GM12878 (cell line): ENCODE data around the gene KDM8. TPM values are rescaled to one million over a fixed set of nuclear protein-coding genes. Genes with fewer than 3 reads are reported as not detected.

Experiments
- ATAC-seq: fragments of 200-7000 bp; cut with Tn5 transposase; 3 replicates; pipeline ENCODE4 v1.9.1; 2020; ENCODE audit warnings: mild to moderate bottlenecking, moderate library complexity
- BruUV-seq: library from RNA; stranded (reverse); fragments of 400-500 nt; replicated peaks from 2 replicates; lab custom pipeline; 2021; lab: Mats Ljungman, UMichigan
- CTCF ChIA-PET: fragments of 300-600 bp; sonication (Branson Sonifier 250); formaldehyde crosslinking; extraction: SDS; loops from one replicate; lab custom pipeline; 2021; ENCODE audit warnings: inconsistent platforms; lab: Yijun Ruan, JAX
- POLR2A ChIA-PET: fragments of 350-600 bp; formaldehyde crosslinking; extraction: SDS; loops from one replicate; lab custom pipeline; 2021; ENCODE audit warnings: inconsistent platforms; lab: Charles Lee
- RAD21 ChIA-PET: fragments of 300-600 bp; sonication (Branson Sonifier 250); formaldehyde crosslinking; loops from one replicate; lab custom pipeline; 2023; ENCODE audit warnings: antibody characterized with exemption; ENCODE audit not compliant: unreplicated experiment; lab: Charles Lee
- SMC1A ChIA-PET: fragments of 300-600 bp; sonication (Branson Sonifier 250); formaldehyde crosslinking; loops from one replicate; lab custom pipeline; 2023; ENCODE audit not compliant: unreplicated experiment, uncharacterized antibody; lab: Charles Lee
- DNase-seq: peaks from one replicate; pipeline ENCODE4 v3.0.0-alpha.2; 2011; ENCODE audit warnings: low read depth, low spot score
- FAIRE-seq: peaks from 3 replicates; lab custom pipeline; 2011; peaks lifted over from hg19 to GRCh38; lab: Jason Lieb, UNC
- H2AFZ ChIP-seq: 2 replicates; pipeline ENCODE4 v1.6.0; 2011; ENCODE audit warnings: low read depth, low read length, control low read depth; ENCODE audit not compliant: control insufficient read depth
- H3K27ac ChIP-seq: 2 replicates; pipeline ENCODE4 v1.5.1; 2011; ENCODE audit warnings: control low read depth; ENCODE audit not compliant: control insufficient read depth, insufficient read depth
- H3K27me3 ChIP-seq, 2 experiments: replicated peaks in 1 of 2; 2 replicates each; pipeline versions ENCODE4 v1.6.0 to v1.6.1; 2011; ENCODE audit warnings: low read length in 1 of 2; ENCODE audit not compliant: control insufficient read depth in 2 of 2, insufficient read depth in 2 of 2
- H3K36me3 ChIP-seq, 2 experiments: 2 replicates each; pipeline ENCODE4 v1.5.1; 2011; ENCODE audit warnings: low read length in 1 of 2; ENCODE audit not compliant: control insufficient read depth in 2 of 2, insufficient read depth in 2 of 2
- H3K4me1 ChIP-seq: 2 replicates; pipeline ENCODE4 v1.6.1; 2011; ENCODE audit warnings: mild to moderate bottlenecking, low read length, moderate library complexity, mixed read lengths; ENCODE audit not compliant: control insufficient read depth, insufficient read depth
- H3K4me2 ChIP-seq: 2 replicates; pipeline ENCODE4 v1.6.0; 2011; ENCODE audit warnings: control low read depth; ENCODE audit not compliant: control insufficient read depth, insufficient read depth
- H3K4me3 ChIP-seq: fragments of 200-600 bp; sonication (generic); 2 replicates; pipeline ENCODE4 v1.5.1; 2016
- H3K79me2 ChIP-seq: 2 replicates; pipeline ENCODE4 v1.6.0; 2011; ENCODE audit warnings: low read length; ENCODE audit not compliant: control insufficient read depth, insufficient read depth
- H3K9ac ChIP-seq: 2 replicates; pipeline ENCODE4 v1.8.0; 2011; ENCODE audit warnings: low read length, control low read depth, mixed read lengths; ENCODE audit not compliant: control insufficient read depth, insufficient read depth
- H3K9me3 ChIP-seq: replicated peaks from 3 replicates; pipeline ENCODE4 v1.5.1; 2011; ENCODE audit warnings: mild to moderate bottlenecking, low read length; ENCODE audit not compliant: control insufficient read depth, insufficient read depth
- H4K20me1 ChIP-seq: 2 replicates; pipeline ENCODE4 v1.6.0; 2011; ENCODE audit not compliant: control insufficient read depth, insufficient read depth
- ATF7 ChIP-seq: fragments of 450-650 bp; IDR thresholded peaks from 2 replicates; pipeline ENCODE4 v1.6.1; 2016; ENCODE audit warnings: low read depth, mild to moderate bottlenecking
- MEF2B ChIP-seq: fragments of 450-650 bp; IDR thresholded peaks from 2 replicates; pipeline ENCODE4 v1.6.1; 2018; ENCODE audit warnings: mild to moderate bottlenecking, moderate library complexity; ENCODE audit not compliant: partially characterized antibody, poor library complexity, severe bottlenecking
- NFYA ChIP-seq: IDR thresholded peaks from 2 replicates; pipeline ENCODE4 v1.6.1; 2011; ENCODE audit warnings: low read depth, mild to moderate bottlenecking, low read length, improper control_type of control experiment, borderline replicate concordance
- RCOR1 ChIP-seq: conservative IDR thresholded peaks from 2 replicates; pipeline ENCODE4 v1.6.1; 2012; ENCODE audit warnings: low read depth, low read length, improper control_type of control experiment
- SIN3A ChIP-seq: IDR thresholded peaks from 2 replicates; pipeline ENCODE4 v1.6.1; 2012; ENCODE audit warnings: low read depth, low read length, improper control_type of control experiment
- SMAD1 ChIP-seq: fragments of 450-650 bp; IDR thresholded peaks from 2 replicates; pipeline ENCODE4 v1.6.1; 2018; ENCODE audit warnings: mild to moderate bottlenecking, low read depth; ENCODE audit not compliant: partially characterized antibody
- TBL1XR1 ChIP-seq: IDR thresholded peaks from 2 replicates; pipeline ENCODE4 v1.6.1; 2012; ENCODE audit warnings: low read depth, low read length, improper control_type of control experiment
- TCF3 ChIP-seq: IDR thresholded peaks from 2 replicates; pipeline ENCODE4 v1.6.1; 2012; ENCODE audit warnings: low read depth, mild to moderate bottlenecking, low read length, borderline replicate concordance; ENCODE audit not compliant: insufficient read depth
- ZBED1 ChIP-seq: IDR thresholded peaks from 2 replicates; pipeline ENCODE4 v1.6.1; 2016; ENCODE audit warnings: borderline replicate concordance
- ZNF622 ChIP-seq: fragments of 450-650 bp; IDR thresholded peaks from 2 replicates; pipeline ENCODE4 v1.6.1; 2017; ENCODE audit warnings: mild to moderate bottlenecking, inconsistent platforms
- WGBS: methylation state at CpG from one replicate; pipeline ENCODE4 v1.1.6; 2016; ENCODE audit warnings: low lambda C conversion rate; ENCODE audit not compliant: insufficient replicate concordance, insufficient coverage; ENCODE audit errors: missing lambda C conversion rate; 5-methylcytosine and 5-hydroxymethylcytosine counted together
- in situ Hi-C: fragments of 300-500 bp; cut with MboI; formaldehyde crosslinking; loops from 9 replicates; pipeline ENCODE4 v1.14.3; 2018; ENCODE audit warnings: mixed read lengths
- intact Hi-C: fragments of 100-400 bp; cut with micrococcal nuclease; formaldehyde crosslinking; loops from one replicate; pipeline ENCODE4 v1.14.2; 2022; ENCODE audit not compliant: unreplicated experiment
- polyA plus RNA-seq, 11 experiments: library from polyadenylated mRNA; depleted of rRNA in 4 of 11; unstranded in 6 of 11; stranded (reverse) in 5 of 11; fragments of >200 nt; fragmentation: Nextera tagmentation in 4 of 11; fragmentation: Illumina TruSeq in 1 of 11; extraction: Ambion mirVana in 4 of 11; extraction: Trizol in 1 of 11; gene quantifications; 1 replicate in 1 of 11; 2 replicates in 10 of 11; pipeline versions ENCODE4 v1.2.1 to v1.2.3, GENCODE V29; 2011 to 2016; ENCODE audit warnings: inconsistent platforms in 2 of 11, missing spikeins in 2 of 11, low read depth in 1 of 11
- total RNA-seq, 4 experiments: library from RNA; depleted of rRNA in 3 of 4; stranded (reverse); fragments of >200 nt in 3 of 4; fragmentation: Illumina TruSeq in 1 of 4; extraction: Trizol in 1 of 4; gene quantifications; 2 replicates each; pipeline versions ENCODE4 v1.2.1 to v1.2.3, GENCODE V29; 2013 to 2021
- TF ChIP-seq, protein P1 (sequence below): fragments of 150-350 bp; IDR thresholded peaks from 2 replicates; pipeline ENCODE4 v1.6.1; 2016; ENCODE audit warnings: low read depth, low read length
- TF ChIP-seq, protein P2 (sequence below): IDR thresholded peaks from 2 replicates; pipeline ENCODE4 v1.6.1; 2011; ENCODE audit warnings: low read depth, low read length, improper control_type of control experiment, borderline replicate concordance

The KDM8 gene
- total and polyA plus RNA-seq, 10 of the 15 experiments (the other 5 are each of a cell fraction or from before 2014, with no cell fraction given), result 0.79 to 8.9 (median 5.8) TPM

DNA sequence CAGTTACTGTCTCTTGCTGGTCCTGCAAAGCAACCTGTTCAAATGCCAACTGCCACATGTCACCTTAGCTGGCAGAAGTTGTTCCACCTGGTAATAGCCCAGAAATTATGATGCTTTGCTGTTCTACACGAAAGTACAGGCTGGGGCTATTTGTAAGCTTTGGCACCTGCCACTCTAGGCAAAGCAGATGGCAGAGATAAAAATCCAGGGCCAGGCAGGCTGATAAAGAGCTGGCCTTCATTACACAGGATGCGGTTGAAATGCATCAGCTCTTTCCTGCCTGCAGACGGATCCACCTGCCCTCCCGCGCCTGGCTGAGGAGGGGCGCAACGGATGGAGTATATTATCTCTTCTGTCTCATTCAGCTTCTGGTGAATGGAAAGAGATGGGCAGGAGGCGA lies 29.3 kb upstream of the KDM8 start:
- H3K4me1 ChIP-seq, result peaks cover 13% of the 10 kb centered on the region
- intact Hi-C loops, result no loop called here
- H3K9ac ChIP-seq, result no peak overlapping the region
- H3K4me2 ChIP-seq, result no peak overlapping the region
- H3K27me3 ChIP-seq, result no peaks in the 10 kb centered on the region
- H3K4me3 ChIP-seq, result no peak overlapping the region
- TF ChIP-seq ZNF622 (no peak), RCOR1 (no peak)
- TF ChIP-seq, all 136 proteins: peak for 0
- ATAC-seq, result peak; percentile 38
- no peaks in the 10 kb centered on the region for H3K36me3 ChIP-seq
- no peak for FAIRE-seq
- H3K79me2 ChIP-seq, result no peaks in the 10 kb centered on the region
- ChIA-PET SMC1A (interaction anchor here (0.5 to 2.1 kb wide), 9 partner anchors 17 to 196 kb away, joined by 3 to 6 read pairs (median 3); no protein-coding TSS in a partner anchor), POLR2A (interaction anchor here (0.6 kb wide), 1 partner anchor 13 kb away, joined by 4 read pairs; no protein-coding TSS in a partner anchor), CTCF (interaction anchor here (1.0 to 10.0 kb wide), 4 partner anchors 9 to 201 kb away, joined by 3 to 150 read pairs (median 6); no protein-coding TSS in a partner anchor), RAD21 (interaction anchor here (0.6 to 1.1 kb wide), 2 partner anchors 194 to 1942 kb away, joined by 3 read pairs; no protein-coding TSS in a partner anchor)
- no peak overlapping the region for H3K27ac ChIP-seq
- in situ Hi-C loops, result loop anchor here (10.0 kb wide), 1 partner anchor 281 kb away; no protein-coding TSS in a partner anchor
- peaks cover 4% of the 10 kb centered on the region; the same call in 1 of the 3 replicates for H3K9me3 ChIP-seq
- DNase-seq, result no peak
- no peaks in the 10 kb centered on the region for H4K20me1 ChIP-seq
- WGBS, result 18% methylated on average over 8 of the region's 8 CpGs
- H2AFZ ChIP-seq, result peak overlapping the region; percentile 26
- BruUV-seq, result no TSS peak

DNA sequence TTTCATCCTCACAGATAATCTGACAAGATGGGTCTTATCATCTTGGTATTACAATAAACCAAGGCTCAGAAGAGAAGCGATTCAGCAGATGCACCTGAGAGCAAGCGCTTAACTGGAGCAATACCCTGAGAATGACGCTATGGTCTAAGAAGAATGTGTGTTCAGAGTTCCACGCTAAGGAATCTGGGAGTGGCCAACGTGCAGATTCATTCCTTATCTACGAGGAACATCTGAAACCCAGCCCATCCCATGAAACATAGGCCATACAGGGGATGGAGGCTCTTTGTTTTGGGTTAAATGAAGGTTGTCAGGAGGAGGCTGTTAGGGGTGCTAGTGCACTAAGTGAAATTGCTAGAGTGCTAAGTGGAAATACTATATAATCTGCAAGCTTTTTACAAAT lies 28.5 kb upstream of the KDM8 start:
- ChIA-PET RAD21 (interaction anchor here (2.3 kb wide), 1 partner anchor 193 kb away, joined by 7 read pairs; no protein-coding TSS in a partner anchor), POLR2A (no interaction called here), CTCF (interaction anchor here (10.0 kb wide), 1 partner anchor 192 kb away, joined by 150 read pairs; no protein-coding TSS in a partner anchor), SMC1A (interaction anchor here (1.1 to 2.1 kb wide), 3 partner anchors 25 to 193 kb away, joined by 3 to 6 read pairs (median 3); no protein-coding TSS in a partner anchor)
- H3K36me3 ChIP-seq, result no peaks in the 10 kb centered on the region
- no peaks in the 10 kb centered on the region; a peak in 1 of 4 replicates for H3K27me3 ChIP-seq
- DNase-seq, result no peak
- in situ Hi-C loops (loop anchor here (10.0 kb wide), 1 partner anchor 280 kb away; no protein-coding TSS in a partner anchor), intact Hi-C loops (no loop called here)
- ATAC-seq, result no peak
- H4K20me1 ChIP-seq, result no peaks in the 10 kb centered on the region
- no peak overlapping the region for H3K4me2 ChIP-seq
- H3K9ac ChIP-seq, result no peak overlapping the region
- H3K9me3 ChIP-seq, result peaks cover 4% of the 10 kb centered on the region; the same call in 1 of the 3 replicates
- no peaks in the 10 kb centered on the region for H3K79me2 ChIP-seq
- H3K27ac ChIP-seq, result no peak overlapping the region
- H3K4me1 ChIP-seq, result peaks cover 9% of the 10 kb centered on the region
- no TSS peak for BruUV-seq
- WGBS, result 64% methylated on average over 6 of the region's 6 CpGs
- no peak for FAIRE-seq
- no peak overlapping the region for H2AFZ ChIP-seq
- no peak overlapping the region for H3K4me3 ChIP-seq
- TF ChIP-seq, protein P1, sequence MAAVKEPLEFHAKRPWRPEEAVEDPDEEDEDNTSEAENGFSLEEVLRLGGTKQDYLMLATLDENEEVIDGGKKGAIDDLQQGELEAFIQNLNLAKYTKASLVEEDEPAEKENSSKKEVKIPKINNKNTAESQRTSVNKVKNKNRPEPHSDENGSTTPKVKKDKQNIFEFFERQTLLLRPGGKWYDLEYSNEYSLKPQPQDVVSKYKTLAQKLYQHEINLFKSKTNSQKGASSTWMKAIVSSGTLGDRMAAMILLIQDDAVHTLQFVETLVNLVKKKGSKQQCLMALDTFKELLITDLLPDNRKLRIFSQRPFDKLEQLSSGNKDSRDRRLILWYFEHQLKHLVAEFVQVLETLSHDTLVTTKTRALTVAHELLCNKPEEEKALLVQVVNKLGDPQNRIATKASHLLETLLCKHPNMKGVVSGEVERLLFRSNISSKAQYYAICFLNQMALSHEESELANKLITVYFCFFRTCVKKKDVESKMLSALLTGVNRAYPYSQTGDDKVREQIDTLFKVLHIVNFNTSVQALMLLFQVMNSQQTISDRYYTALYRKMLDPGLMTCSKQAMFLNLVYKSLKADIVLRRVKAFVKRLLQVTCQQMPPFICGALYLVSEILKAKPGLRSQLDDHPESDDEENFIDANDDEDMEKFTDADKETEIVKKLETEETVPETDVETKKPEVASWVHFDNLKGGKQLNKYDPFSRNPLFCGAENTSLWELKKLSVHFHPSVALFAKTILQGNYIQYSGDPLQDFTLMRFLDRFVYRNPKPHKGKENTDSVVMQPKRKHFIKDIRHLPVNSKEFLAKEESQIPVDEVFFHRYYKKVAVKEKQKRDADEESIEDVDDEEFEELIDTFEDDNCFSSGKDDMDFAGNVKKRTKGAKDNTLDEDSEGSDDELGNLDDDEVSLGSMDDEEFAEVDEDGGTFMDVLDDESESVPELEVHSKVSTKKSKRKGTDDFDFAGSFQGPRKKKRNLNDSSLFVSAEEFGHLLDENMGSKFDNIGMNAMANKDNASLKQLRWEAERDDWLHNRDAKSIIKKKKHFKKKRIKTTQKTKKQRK, result no peak
- TF ChIP-seq ATF7, result no peak
- no peak for TF ChIP-seq TCF3
- TF ChIP-seq ZBED1, result no peak
- no peak for TF ChIP-seq SIN3A
- TF ChIP-seq SMAD1, result no peak
- no peak for TF ChIP-seq MEF2B
- TF ChIP-seq, protein P2, sequence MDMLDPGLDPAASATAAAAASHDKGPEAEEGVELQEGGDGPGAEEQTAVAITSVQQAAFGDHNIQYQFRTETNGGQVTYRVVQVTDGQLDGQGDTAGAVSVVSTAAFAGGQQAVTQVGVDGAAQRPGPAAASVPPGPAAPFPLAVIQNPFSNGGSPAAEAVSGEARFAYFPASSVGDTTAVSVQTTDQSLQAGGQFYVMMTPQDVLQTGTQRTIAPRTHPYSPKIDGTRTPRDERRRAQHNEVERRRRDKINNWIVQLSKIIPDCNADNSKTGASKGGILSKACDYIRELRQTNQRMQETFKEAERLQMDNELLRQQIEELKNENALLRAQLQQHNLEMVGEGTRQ, result no peak
- TF ChIP-seq NFYA, result no peak
- no peak for TF ChIP-seq TBL1XR1
